Panc1 (cell line): ENCODE data around the gene B3GLCT.

Experiments
- CTCF ChIP-seq: fragments of 450-650 bp; IDR thresholded peaks from 2 replicates; pipeline ENCODE4 v1.5.1; 2017; ENCODE audit warnings: mild to moderate bottlenecking
- POLR2AphosphoS5 ChIP-seq: IDR thresholded peaks from 2 replicates; pipeline ENCODE4 v1.6.1; 2012; ENCODE audit warnings: mild to moderate bottlenecking, low read depth, low read length, moderate library complexity
- REST ChIP-seq, 2 experiments: IDR thresholded peaks; 2 replicates each; pipeline ENCODE4 v1.6.1; 2011 to 2012; ENCODE audit warnings: low read depth in 2 of 2, control low read depth in 1 of 2, low read length in 1 of 2, mild to moderate bottlenecking in 1 of 2, moderate library complexity in 1 of 2; ENCODE audit not compliant: insufficient read depth in 1 of 2
- SIN3A ChIP-seq: IDR thresholded peaks from 2 replicates; pipeline ENCODE4 v1.6.1; 2012; ENCODE audit warnings: low read depth, mild to moderate bottlenecking, low read length, moderate library complexity, borderline replicate concordance; ENCODE audit not compliant: insufficient read depth
- TCF7L2 ChIP-seq: IDR thresholded peaks from 2 replicates; pipeline ENCODE4 v1.6.1; 2011; ENCODE audit warnings: mild to moderate bottlenecking, low read depth, low read length, inconsistent platforms

- TF ChIP-seq CTCF: no peak
- TF ChIP-seq TCF7L2: no peak
- no peak for TF ChIP-seq POLR2AphosphoS5
- no peak for TF ChIP-seq REST (IDR thresholded peaks at IDR 0.05; ENCODE audit: insufficient read depth in 1 of 2, low read depth in 2 of 2, low read length in 1 of 2)
- TF ChIP-seq SIN3A: no peak
Measured at GRCh38 chr13:31219909-31220598, 20.3 kb downstream of the B3GLCT start.
